ENCODE data around the gene IL12A. TPM values are rescaled to one million over a fixed set of nuclear protein-coding genes. Genes with fewer than 3 reads are reported as not detected.
A peak's percentile ranks its signal among the peaks of the same experiment; 100 is the strongest.

Gene IL12A
- total and polyA plus RNA-seq, 2 of the 8 experiments (the other 6 are each of a cell fraction or from before 2014, with no cell fraction given) = 0.41 to 0.92 TPM

- no peak overlapping the region for H3K4me3 ChIP-seq (ENCODE audit: extremely low read depth in 1 of 4, insufficient read depth in 2 of 4, low read depth in 3 of 4, low read length in 4 of 4)
- H3K9me3 ChIP-seq (ENCODE audit: insufficient read depth in 2 of 2, low read depth in 1 of 2, low read length in 1 of 2) = no peaks in the 10 kb centered on the region
- H2AK5ac ChIP-seq (ENCODE audit: low read depth, low read length) = no peak overlapping the region
- H2BK5ac ChIP-seq (ENCODE audit: low read depth, low read length) = no peak overlapping the region
- no peak overlapping the region for H2BK20ac ChIP-seq (ENCODE audit: low read length)
- H2AFZ ChIP-seq (ENCODE audit: low read length) = peak overlapping the region; percentile 17
- H3K27ac ChIP-seq (ENCODE audit: low read depth, low read length) = no peak overlapping the region
- no peaks in the 10 kb centered on the region for H3K36me3 ChIP-seq (ENCODE audit: control insufficient read depth in 2 of 4, insufficient read depth in 4 of 4, low read length in 3 of 4)
- no peak overlapping the region for H3K18ac ChIP-seq (ENCODE audit: extremely low read depth, low read length)
- no peak for FAIRE-seq
- POLR2A ChIA-PET (ENCODE audit: partially characterized antibody) = no interaction called here
- no peaks in the 10 kb centered on the region for H3K23me2 ChIP-seq (ENCODE audit: low read depth, low read length)
- no peak overlapping the region for H2BK12ac ChIP-seq (ENCODE audit: low read depth, low read length)
- no peak overlapping the region for H4K91ac ChIP-seq (replicated peaks; ENCODE audit: insufficient read length, low read length)
- H3K4me1 ChIP-seq (replicated peaks in 1 of 4; ENCODE audit: control insufficient read depth in 3 of 4, insufficient read depth in 4 of 4, low read length in 3 of 4) = no peaks in the 10 kb centered on the region
- H3K4ac ChIP-seq (replicated peaks; ENCODE audit: insufficient read length, low read depth, low read length) = no peak overlapping the region
- no peak overlapping the region for H4K8ac ChIP-seq (ENCODE audit: extremely low read depth, insufficient read depth, low read length)
- no peak overlapping the region for H4K5ac ChIP-seq (ENCODE audit: insufficient read length, low read depth, low read length)
- 96% methylated on average over 5 of the region's 5 CpGs; no CpG with 5 or more reads in 1 of the 2 experiments for WGBS, 2 experiments (ENCODE audit: extremely low coverage in 1 of 2, insufficient coverage in 1 of 2, insufficient read length in 1 of 2, insufficient replicate concordance in 2 of 2, low coverage in 1 of 2, low lambda C conversion rate in 2 of 2, missing lambda C conversion rate in 1 of 2)
- no peak overlapping the region for H2BK15ac ChIP-seq (ENCODE audit: low read length)
- H3K4me2 ChIP-seq (ENCODE audit: insufficient read depth in 1 of 2, low read depth in 2 of 2, low read length in 2 of 2) = no peak overlapping the region
- H3K79me1 ChIP-seq (ENCODE audit: low read depth, low read length) = no peaks in the 10 kb centered on the region
- no peaks in the 10 kb centered on the region for H3K79me2 ChIP-seq (ENCODE audit: control insufficient read depth in 1 of 2, insufficient read depth in 2 of 2, low read length in 2 of 2)
- no peak overlapping the region for H3K23ac ChIP-seq (ENCODE audit: insufficient read length)
- H2BK120ac ChIP-seq (replicated peaks; ENCODE audit: low read depth, low read length) = no peak overlapping the region
- DNase-seq (ENCODE audit: low read depth in 1 of 2, low spot score in 2 of 2) = no peak
- no peaks in the 10 kb centered on the region for H4K20me1 ChIP-seq (replicated peaks in 1 of 2; ENCODE audit: control insufficient read depth in 1 of 2, insufficient read depth in 2 of 2, low read length in 2 of 2)
- no peak overlapping the region for H3K14ac ChIP-seq (ENCODE audit: insufficient read length)
- no peak overlapping the region for H3K56ac ChIP-seq (replicated peaks; ENCODE audit: insufficient read length, low read depth, low read length)
- H3K9ac ChIP-seq (replicated peaks in 1 of 4; ENCODE audit: extremely low read depth in 1 of 4, low read depth in 3 of 4, low read length in 3 of 4) = no peak overlapping the region
- CTCF ChIA-PET (ENCODE audit: partially characterized antibody) = interaction anchor here (0.6 to 1.0 kb wide), 2 partner anchors 10 to 12 kb away, joined by 3 read pairs; no protein-coding TSS in a partner anchor
- TF ChIP-seq SIN3A (conservative IDR thresholded peaks at IDR 0.05 in 1 of 2, IDR thresholded peaks at IDR 0.05 in 1 of 2; ENCODE audit: low read depth in 1 of 2, low read length in 2 of 2) (no peak), TAF7 (optimal IDR thresholded peaks at IDR 0.05; ENCODE audit: borderline replicate concordance, low read depth, low read length) (no peak), E2F6 (IDR thresholded peaks at IDR 0.05) (no peak), NRF1 (IDR thresholded peaks at IDR 0.05; ENCODE audit: low read depth, low read length) (no peak)
- no peaks in the 10 kb centered on the region for H3K27me3 ChIP-seq (replicated peaks in 1 of 4; ENCODE audit: control insufficient read depth in 3 of 4, extremely low read depth in 1 of 4, insufficient read depth in 3 of 4, low read length in 3 of 4)
These were observed 30.3 kb downstream of the IL12A start for GRCh38 chr3:160018959-160019358.
